AG10803 (cell line): Measurements from ENCODE around the gene CNTD1.
"Not testable (repeated sequence)": the region's sequence is repeated elsewhere in the genome, so short reads cannot be mapped to it uniquely, and the experiment has no call there.

ENCODE experiments used
- DNase-seq: peaks from one replicate; pipeline ENCODE4 v3.0.0; 2010; ENCODE audit warnings: low read depth
- H3K4me3 ChIP-seq: 2 replicates; pipeline ENCODE4 v1.5.1; 2011; ENCODE audit warnings: mild to moderate bottlenecking, low read length, control low read depth
- TF ChIP-seq, protein P1 (sequence below): conservative IDR thresholded peaks from 2 replicates; pipeline ENCODE4 v1.5.1; 2011; ENCODE audit warnings: mild to moderate bottlenecking, low read length, control low read depth, inconsistent platforms

Gene CNTD1

DNA sequence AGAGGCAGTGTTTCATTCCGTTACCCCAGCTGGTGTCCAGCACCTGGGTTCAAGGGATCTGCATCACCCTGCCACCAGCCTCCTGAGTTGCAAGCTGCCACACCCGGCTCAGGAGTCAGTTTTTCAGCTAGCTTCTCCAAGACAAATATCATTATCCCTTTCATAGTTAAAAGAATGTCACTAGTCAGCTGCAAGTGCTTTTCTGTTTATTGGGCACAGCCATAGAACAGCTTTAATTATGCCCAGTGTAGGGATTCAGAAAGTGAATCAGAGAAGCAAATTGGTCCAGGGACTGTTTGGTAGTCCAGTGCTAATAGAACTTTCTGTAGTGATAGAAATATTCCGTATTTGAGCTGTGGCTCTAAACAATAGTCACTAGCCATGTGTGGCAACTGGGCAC lies 49.4 kb downstream of the CNTD1 start:
- no peak overlapping the region for H3K4me3 ChIP-seq
- TF ChIP-seq, protein P1, sequence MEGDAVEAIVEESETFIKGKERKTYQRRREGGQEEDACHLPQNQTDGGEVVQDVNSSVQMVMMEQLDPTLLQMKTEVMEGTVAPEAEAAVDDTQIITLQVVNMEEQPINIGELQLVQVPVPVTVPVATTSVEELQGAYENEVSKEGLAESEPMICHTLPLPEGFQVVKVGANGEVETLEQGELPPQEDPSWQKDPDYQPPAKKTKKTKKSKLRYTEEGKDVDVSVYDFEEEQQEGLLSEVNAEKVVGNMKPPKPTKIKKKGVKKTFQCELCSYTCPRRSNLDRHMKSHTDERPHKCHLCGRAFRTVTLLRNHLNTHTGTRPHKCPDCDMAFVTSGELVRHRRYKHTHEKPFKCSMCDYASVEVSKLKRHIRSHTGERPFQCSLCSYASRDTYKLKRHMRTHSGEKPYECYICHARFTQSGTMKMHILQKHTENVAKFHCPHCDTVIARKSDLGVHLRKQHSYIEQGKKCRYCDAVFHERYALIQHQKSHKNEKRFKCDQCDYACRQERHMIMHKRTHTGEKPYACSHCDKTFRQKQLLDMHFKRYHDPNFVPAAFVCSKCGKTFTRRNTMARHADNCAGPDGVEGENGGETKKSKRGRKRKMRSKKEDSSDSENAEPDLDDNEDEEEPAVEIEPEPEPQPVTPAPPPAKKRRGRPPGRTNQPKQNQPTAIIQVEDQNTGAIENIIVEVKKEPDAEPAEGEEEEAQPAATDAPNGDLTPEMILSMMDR = no peak
- DNase-seq = no peak

DNA sequence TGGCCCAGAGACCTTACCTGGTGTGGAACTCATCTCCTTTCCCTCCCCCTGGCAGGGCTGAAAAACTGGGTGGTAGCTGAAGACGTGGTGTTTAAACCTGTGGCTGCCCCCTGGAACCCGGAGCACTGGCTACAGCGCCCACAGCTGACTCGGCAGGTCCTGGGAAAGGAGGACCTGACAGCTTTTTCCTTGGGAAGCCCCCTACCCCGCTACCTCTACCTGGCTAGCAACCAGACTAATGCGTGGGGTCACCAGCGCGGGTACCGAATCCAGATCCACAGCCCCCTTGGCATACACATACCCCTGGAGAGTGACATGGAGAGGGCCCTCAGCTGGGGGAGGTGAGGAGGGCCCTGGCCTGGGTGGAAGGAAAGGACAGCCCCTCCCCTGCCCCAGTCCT lies 50.4 kb downstream of the CNTD1 start:
- TF ChIP-seq, protein P1 = no peak
- no peak overlapping the region for H3K4me3 ChIP-seq

DNA sequence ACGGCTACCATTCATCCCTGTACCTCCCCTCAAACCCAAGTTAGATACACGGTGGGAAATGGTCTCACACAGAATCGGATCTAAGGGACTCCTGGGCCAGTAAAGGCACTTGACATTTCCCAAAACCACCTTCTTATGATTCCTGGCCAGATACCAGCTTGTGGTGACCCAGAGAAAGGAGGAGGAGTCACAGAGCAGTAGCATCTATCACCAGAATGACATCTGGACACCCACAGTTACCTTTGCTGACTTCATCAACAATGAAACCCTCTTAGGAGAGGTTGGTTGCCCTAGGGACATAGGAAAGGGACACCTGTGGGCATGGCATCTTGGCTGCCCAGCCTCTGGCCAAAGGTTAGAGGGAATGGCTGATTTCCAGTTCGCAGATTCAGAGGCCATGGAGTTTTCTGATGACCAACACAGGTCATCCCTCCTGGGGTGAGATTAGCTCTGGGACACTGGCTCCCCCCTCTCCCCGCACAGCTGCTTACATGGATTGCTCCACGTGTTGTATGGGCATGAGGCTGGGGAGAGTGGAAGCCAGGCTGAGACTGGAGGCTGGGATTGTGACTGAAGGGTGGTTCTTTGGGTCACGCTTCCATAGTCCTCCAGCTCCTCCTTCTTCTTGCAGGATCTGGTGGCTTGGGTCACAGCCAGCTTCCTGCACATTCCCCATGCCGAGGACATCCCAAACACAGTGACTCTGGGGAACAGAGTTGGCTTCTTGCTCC lies 51.0 kb downstream of the CNTD1 start:
- DNase-seq = peak; percentile 23
- no peak overlapping the region for H3K4me3 ChIP-seq
- TF ChIP-seq, protein P1 = no peak

More for the DNA sequence above, 50.4 kb downstream of the CNTD1 start:
- no peak for DNase-seq

DNA sequence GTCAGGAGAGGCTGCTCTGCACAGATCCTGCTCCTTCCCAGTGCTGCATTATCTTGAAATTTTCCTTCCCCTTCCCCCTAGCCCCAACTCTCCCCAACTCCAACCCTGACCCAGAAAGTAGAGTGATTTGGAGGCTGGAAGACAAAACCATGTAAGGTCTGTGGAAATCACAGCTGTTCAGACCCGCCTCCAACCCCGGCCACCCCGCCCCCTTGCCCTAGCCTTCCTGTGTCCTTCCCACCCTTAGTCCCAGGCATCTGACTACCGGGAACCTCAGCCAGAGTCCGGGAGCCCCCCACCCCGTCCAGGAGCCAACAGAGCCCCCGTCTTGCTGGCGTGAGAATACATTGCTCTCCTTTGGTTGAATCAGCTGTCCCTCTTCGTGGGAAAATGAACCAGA lies 52.3 kb downstream of the CNTD1 start, which contains the start of gene AOC3:
Gene AOC3 (plus strand): TSS at position 246 of the 400 bp plus-strand sequence. CDS start 145 bp downstream, at position 391.
- TF ChIP-seq, protein P1 = no peak
- DNase-seq = no peak
- no peak within 1 kb of the TSS for H3K4me3 ChIP-seq

DNA sequence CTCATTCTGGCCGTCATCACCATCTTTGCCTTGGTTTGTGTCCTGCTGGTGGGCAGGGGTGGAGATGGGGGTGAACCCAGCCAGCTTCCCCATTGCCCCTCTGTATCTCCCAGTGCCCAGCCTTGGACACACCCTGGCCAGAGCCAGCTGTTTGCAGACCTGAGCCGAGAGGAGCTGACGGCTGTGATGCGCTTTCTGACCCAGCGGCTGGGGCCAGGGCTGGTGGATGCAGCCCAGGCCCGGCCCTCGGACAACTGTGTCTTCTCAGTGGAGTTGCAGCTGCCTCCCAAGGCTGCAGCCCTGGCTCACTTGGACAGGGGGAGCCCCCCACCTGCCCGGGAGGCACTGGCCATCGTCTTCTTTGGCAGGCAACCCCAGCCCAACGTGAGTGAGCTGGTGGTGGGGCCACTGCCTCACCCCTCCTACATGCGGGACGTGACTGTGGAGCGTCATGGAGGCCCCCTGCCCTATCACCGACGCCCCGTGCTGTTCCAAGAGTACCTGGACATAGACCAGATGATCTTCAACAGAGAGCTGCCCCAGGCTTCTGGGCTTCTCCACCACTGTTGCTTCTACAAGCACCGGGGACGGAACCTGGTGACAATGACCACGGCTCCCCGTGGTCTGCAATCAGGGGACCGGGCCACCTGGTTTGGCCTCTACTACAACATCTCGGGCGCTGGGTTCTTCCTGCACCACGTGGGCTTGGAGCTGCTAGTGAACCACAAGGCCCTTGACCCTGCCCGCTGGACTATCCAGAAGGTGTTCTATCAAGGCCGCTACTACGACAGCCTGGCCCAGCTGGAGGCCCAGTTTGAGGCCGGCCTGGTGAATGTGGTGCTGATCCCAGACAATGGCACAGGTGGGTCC lies 52.9 kb downstream of the CNTD1 start:
- DNase-seq = not testable (repeated sequence)

DNA sequence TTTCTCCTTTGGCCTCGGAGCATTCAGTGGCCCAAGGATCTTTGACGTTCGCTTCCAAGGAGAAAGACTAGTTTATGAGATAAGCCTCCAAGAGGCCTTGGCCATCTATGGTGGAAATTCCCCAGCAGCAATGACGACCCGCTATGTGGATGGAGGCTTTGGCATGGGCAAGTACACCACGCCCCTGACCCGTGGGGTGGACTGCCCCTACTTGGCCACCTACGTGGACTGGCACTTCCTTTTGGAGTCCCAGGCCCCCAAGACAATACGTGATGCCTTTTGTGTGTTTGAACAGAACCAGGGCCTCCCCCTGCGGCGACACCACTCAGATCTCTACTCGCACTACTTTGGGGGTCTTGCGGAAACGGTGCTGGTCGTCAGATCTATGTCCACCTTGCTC lies 53.7 kb downstream of the CNTD1 start:
- TF ChIP-seq, protein P1 = no peak
- no peak overlapping the region for H3K4me3 ChIP-seq
- no peak for DNase-seq

More for the DNA sequence above, 52.9 kb downstream of the CNTD1 start:
- H3K4me3 ChIP-seq = not testable (repeated sequence)

DNA sequence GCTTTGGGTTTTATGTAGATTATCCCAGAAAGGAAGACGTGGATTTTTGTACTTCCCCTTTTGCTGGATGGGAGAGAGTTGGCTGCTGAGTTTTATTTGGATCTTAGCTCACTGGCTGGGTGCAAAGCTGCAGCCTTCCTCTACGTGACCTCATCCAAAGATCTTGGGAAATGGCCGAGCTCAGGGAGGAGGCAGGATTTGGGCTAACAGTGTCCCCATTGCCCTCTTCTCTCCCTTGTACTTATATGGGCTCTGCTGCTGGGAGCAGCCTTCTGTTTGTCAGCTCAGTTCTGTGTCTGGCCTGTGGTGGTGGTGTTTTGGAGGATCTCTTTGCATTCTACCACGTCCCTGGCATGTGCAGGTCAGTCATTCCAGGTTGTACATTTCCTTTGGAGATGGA lies 54.3 kb downstream of the CNTD1 start:
- no peak for DNase-seq
- TF ChIP-seq, protein P1 = no peak
- H3K4me3 ChIP-seq = no peak overlapping the region
